Nucleus accumbens (tissue), 56 donors: ENCODE measurements around the gene PRDX2.

Source experiments
- DNase-seq, 56 donors: peaks; one replicate each; lab custom pipeline; 2025; lab: John Stamatoyannopoulos, UW

The PRDX2 gene

GRCh38 chr19:12793290-12794195 lies 8.1 kb downstream of the PRDX2 start:
- DNase-seq, result peak in 55 of 56 donors; percentile 63 to 95 (median 88)

DNA sequence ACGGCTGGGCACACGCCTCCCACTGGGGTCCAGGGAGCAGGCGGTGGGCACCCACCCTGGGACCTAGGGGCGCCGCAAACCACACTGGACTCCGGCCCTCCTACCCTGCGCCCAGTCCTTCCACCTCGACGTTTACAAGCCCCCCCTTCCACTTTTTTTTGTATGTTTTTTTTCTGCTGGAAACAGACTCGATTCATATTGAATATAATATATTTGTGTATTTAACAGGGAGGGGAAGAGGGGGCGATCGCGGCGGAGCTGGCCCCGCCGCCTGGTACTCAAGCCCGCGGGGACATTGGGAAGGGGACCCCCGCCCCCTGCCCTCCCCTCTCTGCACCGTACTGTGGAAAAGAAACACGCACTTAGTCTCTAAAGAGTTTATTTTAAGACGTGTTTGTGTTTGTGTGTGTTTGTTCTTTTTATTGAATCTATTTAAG lies 8.7 kb downstream of the PRDX2 start:
- DNase-seq, result peak in 6 of 56 donors; percentile 30 to 71 (median 43)

DNA sequence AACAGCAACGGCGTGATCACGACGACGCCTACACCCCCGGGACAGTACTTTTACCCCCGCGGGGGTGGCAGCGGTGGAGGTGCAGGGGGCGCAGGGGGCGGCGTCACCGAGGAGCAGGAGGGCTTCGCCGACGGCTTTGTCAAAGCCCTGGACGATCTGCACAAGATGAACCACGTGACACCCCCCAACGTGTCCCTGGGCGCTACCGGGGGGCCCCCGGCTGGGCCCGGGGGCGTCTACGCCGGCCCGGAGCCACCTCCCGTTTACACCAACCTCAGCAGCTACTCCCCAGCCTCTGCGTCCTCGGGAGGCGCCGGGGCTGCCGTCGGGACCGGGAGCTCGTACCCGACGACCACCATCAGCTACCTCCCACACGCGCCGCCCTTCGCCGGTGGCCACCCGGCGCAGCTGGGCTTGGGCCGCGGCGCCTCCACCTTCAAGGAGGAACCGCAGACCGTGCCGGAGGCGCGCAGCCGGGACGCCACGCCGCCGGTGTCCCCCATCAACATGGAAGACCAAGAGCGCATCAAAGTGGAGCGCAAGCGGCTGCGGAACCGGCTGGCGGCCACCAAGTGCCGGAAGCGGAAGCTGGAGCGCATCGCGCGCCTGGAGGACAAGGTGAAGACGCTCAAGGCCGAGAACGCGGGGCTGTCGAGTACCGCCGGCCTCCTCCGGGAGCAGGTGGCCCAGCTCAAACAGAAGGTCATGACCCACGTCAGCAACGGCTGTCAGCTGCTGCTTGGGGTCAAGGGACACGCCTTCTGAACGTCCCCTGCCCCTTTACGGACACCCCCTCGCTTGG lies 9.3 kb downstream of the PRDX2 start:
- peak in 45 of 56 donors; percentile 18 to 81 (median 61) for DNase-seq

- DNase-seq, result peak; percentile 77 to 98 (median 96)
Observed at GRCh38 chr19:12791345-12792050, 10.1 kb downstream of the PRDX2 start, which contains the start of gene JUNB. JUNB (plus strand) TSS chr19:12791486; CDS start chr19:12791772, 286 bp downstream.

- DNase-seq, result peak in 7 of 56 donors; percentile 33 to 58 (median 45)
Observed at GRCh38 chr19:12790628-12791344, 10.8 kb downstream of the PRDX2 start.

GRCh38 chr19:12789904-12790619 lies 11.5 kb downstream of the PRDX2 start:
- DNase-seq, result peak in 55 of 56 donors; percentile 47 to 97 (median 89)

- DNase-seq, result peak in 6 of 56 donors; percentile 19 to 78 (median 46)
Observed at GRCh38 chr19:12789098-12789903, 12.3 kb downstream of the PRDX2 start.

GRCh38 chr19:12788682-12789097 lies 12.9 kb downstream of the PRDX2 start:
- DNase-seq, result peak in 49 of 56 donors; percentile 17 to 84 (median 55)

DNA sequence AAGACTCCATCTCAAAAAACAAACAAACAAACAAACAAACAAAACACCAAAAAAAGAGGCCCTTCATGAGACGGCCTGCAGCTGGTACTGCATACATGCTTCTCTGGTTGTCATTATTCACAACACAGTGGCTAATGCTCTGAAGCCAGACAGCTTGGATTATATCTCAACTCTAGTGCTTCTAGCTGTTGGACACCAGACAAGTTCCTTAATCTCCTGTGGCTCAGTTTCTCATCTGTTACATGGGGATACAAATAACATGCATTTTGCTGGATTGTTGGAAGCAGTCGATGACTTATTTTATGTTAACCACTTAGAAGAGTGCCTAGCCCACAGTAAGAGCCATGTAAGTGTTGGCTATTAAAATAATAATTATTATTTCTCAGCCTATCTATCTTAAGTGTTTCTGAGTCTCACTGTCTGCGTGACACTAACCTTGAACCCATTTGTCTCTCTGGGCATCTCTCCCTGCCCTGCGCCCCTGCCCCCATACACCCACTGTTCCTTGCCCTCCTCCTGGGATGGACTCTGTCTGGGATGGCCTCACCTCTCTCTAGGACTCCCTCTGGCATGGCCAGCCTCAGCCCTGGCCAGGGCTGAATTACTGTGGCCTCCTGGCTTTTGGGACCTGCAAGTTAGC lies 13.4 kb downstream of the PRDX2 start:
- no peak for DNase-seq

DNA sequence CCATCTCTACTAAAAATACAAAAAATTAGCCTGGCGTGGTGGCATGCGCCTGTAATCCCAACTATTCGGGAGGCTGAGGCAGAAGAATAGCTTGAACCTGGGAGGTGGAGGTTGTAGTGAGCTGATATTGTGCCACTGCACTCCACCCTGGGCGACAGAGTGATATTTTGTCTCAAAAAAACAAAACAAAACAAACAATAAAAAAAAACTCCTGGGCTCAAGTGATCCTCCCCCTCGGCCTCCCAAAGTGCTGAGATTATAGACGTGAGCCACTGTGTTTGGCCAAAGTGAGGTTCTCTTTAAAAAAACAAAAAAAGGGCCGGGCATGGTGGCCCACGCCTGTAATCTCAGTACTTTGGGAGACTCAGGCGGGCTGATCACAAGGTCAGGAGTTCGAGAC lies 14.1 kb downstream of the PRDX2 start:
- no peak for DNase-seq

GRCh38 chr19:12786952-12787351 lies 14.6 kb downstream of the PRDX2 start:
- no peak for DNase-seq

DNA sequence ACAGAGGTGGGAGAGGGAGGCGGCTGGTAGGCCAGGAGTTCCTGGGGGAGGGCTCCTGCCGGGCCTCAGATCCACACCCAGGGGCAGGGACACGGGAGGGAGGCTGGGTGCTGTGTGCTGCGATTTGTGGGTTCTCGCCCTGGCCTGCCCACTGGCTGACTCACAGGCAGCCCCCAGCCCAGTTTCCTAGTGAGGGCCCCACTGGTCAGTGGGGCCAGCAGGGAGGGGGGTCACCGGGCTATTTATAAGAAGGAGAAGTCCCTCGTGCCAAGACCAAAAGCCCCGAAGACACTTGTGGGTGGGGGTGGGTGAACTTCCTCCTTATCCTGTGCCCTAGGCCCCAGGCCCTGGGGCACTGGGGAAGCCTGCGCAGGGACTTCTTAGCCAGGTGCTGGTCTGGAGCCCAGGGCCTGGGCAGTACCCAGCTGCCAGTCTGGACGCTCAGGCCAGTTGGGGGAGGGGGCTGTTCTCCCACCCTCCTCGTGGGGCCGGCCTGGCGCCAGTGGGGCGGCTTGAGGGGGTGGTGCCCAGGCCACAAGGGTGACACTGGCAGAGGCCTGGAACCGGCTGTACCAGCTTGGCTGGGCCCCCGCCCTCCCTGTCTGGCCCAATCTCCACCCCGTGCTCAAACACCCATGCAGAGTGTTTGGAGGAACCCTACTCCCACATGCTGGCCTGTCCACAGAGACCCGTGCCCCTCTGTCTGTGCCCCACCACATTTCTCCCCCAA lies 15.3 kb downstream of the PRDX2 start:
- peak in 47 of 56 donors; percentile 15 to 80 (median 49) for DNase-seq

GRCh38 chr19:12785431-12786031 lies 16.1 kb downstream of the PRDX2 start:
- DNase-seq, result peak in 17 of 56 donors; percentile 2 to 35 (median 20)

- DNase-seq, result no peak
Observed at GRCh38 chr19:12784871-12785430, 16.6 kb downstream of the PRDX2 start.

DNA sequence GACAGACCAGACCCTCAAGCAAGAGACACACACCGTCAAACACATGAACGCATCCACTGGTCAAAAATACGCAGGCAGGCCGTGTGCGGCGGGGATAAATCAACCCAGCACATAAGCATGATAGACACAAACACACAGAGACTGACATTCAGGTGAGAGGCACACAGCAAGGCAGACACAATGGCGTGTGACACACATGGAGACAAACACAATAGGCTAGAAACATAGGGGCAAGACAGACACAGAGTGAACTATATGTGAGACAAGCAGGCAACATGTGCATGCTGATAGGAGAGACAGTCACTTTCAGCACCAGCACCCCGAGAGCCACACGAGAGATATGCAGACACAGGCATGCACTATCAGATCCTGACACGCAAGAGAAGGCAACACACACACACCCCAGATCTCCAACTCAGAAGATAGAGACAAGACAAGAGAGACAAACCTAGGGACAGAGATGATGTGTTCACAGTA lies 17.2 kb downstream of the PRDX2 start:
- peak in 4 of 56 donors; percentile 6 to 12 (median 8) for DNase-seq

DNA sequence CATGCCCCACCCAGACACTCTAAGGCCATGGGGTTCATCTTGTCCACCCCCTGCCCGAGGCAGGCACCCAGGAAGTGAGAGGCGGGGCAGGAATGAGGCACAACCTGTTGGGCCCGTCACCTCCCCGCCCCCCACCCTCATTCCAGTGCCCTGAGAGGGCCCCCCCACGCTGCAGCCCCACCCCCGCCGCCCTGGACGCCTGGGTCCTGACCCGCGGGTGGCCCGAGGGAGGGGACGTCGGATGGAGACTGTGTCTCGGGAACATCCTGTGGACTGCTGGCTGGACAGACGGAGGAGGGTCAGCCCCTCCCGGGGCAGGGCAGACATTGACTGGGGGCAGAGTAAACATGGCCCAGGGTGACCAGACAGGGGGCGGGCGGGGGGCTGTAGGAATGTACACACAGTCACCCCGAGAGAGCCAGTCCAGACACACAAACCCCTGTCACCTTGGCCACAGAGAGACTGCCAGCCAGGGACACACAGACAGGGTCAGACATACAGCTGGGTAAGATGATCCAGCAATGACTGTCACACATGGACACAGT lies 17.7 kb downstream of the PRDX2 start:
- DNase-seq, result peak in 10 of 56 donors; percentile 2 to 49 (median 22)
